ENCODE results near the gene PADI3. TPM values are rescaled to one million over a fixed set of nuclear protein-coding genes. Genes with fewer than 3 reads are reported as not detected.

The PADI3 gene
- total RNA-seq, 2 donors from 2014 or later, result not detected

DNA sequence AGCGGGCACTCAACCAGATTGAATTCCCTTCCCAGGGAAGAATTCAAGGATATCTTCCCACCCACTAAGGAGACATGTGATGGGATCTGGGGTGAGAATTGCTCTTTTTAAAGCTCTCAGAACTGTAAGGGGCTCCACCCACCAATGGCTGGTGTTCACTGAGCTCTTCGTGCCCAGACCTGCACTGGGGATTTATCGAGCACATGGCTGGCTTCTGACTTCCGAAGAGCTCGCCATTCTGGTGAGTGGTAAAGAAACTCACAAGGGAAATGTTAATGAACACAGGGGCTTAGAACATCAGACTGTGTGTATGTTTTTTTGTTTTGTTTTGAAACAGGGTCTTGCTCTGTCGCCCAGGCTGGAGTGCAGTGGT, 9.8 kb downstream of the PADI3 start:
- H3K4me1 ChIP-seq, result no peaks in the 10 kb centered on the region
- ATAC-seq (no peak), DNase-seq (no peak)
- no peaks in the 10 kb centered on the region for H3K9me3 ChIP-seq
- TF ChIP-seq, protein P1, sequence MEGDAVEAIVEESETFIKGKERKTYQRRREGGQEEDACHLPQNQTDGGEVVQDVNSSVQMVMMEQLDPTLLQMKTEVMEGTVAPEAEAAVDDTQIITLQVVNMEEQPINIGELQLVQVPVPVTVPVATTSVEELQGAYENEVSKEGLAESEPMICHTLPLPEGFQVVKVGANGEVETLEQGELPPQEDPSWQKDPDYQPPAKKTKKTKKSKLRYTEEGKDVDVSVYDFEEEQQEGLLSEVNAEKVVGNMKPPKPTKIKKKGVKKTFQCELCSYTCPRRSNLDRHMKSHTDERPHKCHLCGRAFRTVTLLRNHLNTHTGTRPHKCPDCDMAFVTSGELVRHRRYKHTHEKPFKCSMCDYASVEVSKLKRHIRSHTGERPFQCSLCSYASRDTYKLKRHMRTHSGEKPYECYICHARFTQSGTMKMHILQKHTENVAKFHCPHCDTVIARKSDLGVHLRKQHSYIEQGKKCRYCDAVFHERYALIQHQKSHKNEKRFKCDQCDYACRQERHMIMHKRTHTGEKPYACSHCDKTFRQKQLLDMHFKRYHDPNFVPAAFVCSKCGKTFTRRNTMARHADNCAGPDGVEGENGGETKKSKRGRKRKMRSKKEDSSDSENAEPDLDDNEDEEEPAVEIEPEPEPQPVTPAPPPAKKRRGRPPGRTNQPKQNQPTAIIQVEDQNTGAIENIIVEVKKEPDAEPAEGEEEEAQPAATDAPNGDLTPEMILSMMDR (IDR thresholded peaks at IDR 0.05), result no peak
- TF ChIP-seq POLR2A (IDR thresholded peaks at IDR 0.05), result no peak
- H3K36me3 ChIP-seq (replicated peaks in 1 of 2; ENCODE audit: insufficient read depth in 1 of 2, low read depth in 2 of 2), result no peaks in the 10 kb centered on the region
- intact Hi-C loops (cut with DNase I), result no loop called here
- no peak overlapping the region for H3K27ac ChIP-seq
- WGBS, 2 donors, result 90 to 91% methylated on average over 6 of the region's 6 CpGs
- no peaks in the 10 kb centered on the region for H3K27me3 ChIP-seq
- H3K4me3 ChIP-seq, result no peak overlapping the region

- intact Hi-C loops (cut with DNase I), result no loop called here
- DNase-seq (no peak), ATAC-seq (no peak)
- no peaks in the 10 kb centered on the region for H3K9me3 ChIP-seq
- TF ChIP-seq, protein P1 (IDR thresholded peaks at IDR 0.05), result no peak
- TF ChIP-seq POLR2A (IDR thresholded peaks at IDR 0.05), result no peak
- no peaks in the 10 kb centered on the region for H3K4me1 ChIP-seq
- H3K27me3 ChIP-seq, result no peaks in the 10 kb centered on the region
- H3K4me3 ChIP-seq, result no peak overlapping the region
- no peaks in the 10 kb centered on the region for H3K36me3 ChIP-seq (replicated peaks in 1 of 2; ENCODE audit: insufficient read depth in 1 of 2, low read depth in 2 of 2)
- no peak overlapping the region for H3K27ac ChIP-seq
- WGBS, 2 donors, result 79 to 83% methylated on average over 9 to 24 of the region's 24 CpGs
Measured at GRCh38 chr1:17259233-17259873, 10.5 kb downstream of the PADI3 start.

DNA sequence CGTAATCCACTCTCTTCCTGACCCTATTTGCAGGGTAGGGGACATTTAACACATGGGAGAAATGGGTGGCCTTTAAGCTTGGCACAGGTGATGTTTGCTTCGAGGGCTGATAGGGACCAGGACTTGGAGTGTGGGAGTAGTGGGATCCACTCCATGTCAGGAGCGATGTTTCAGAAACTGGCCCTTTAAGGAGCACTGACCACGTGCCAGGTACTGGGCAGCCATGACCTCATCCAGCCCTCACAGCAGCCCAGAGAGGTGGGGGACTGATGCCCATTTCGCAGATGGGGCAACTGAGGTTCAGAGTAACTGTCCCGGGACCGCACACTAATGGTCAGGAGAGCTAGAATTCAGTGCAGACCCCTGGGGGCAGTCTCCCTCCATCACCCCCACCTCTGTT, 11.4 kb downstream of the PADI3 start:
- Histone ChIP-seq H3K9me3 (no peaks in the 10 kb centered on the region), H3K27ac (no peak overlapping the region), H3K4me3 (no peak overlapping the region), H3K27me3 (no peaks in the 10 kb centered on the region), H3K4me1 (no peaks in the 10 kb centered on the region), H3K36me3 (replicated peaks in 1 of 2; ENCODE audit: insufficient read depth in 1 of 2, low read depth in 2 of 2) (no peaks in the 10 kb centered on the region)
- WGBS, 2 donors, result 40 to 70% methylated on average over 1 to 7 of the region's 7 CpGs
- ATAC-seq (no peak), DNase-seq (no peak)
- no peak for TF ChIP-seq POLR2A (IDR thresholded peaks at IDR 0.05)
- TF ChIP-seq, protein P1 (IDR thresholded peaks at IDR 0.05), result no peak
- intact Hi-C loops (cut with DNase I), result no loop called here

DNA sequence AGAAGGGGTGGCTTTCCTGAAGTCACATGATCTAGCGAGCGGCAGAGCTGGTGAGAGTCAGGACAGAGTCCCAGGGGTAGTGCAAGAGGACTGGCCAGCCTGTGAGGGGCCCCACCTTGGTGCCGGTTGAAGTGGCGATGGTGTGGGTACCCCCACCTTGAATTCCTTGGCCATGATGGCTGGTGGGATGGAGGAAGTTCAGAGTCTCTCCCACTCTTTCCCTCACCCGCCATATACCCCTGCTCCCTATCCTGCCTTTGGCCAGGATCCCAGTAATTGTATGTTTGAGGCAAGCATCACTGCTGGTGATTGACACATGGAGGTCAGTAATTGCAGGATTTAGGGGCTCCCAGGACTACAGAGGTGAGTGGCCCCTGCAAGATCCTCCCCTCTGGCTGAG, 11.8 kb downstream of the PADI3 start:
- Histone ChIP-seq H3K27ac (no peak overlapping the region), H3K9me3 (no peaks in the 10 kb centered on the region), H3K36me3 (replicated peaks in 1 of 2; ENCODE audit: insufficient read depth in 1 of 2, low read depth in 2 of 2) (no peaks in the 10 kb centered on the region), H3K27me3 (no peaks in the 10 kb centered on the region), H3K4me1 (no peaks in the 10 kb centered on the region), H3K4me3 (no peak overlapping the region)
- DNase-seq, result no peak
- TF ChIP-seq POLR2A (IDR thresholded peaks at IDR 0.05), result no peak
- TF ChIP-seq, protein P1 (IDR thresholded peaks at IDR 0.05), result no peak
- intact Hi-C loops (cut with DNase I), result no loop called here
- 87 to 96% methylated on average over 5 of the region's 5 CpGs for WGBS, 2 donors
- ATAC-seq, result no peak

GRCh38 chr1:17263936-17264335, 15.0 kb downstream of the PADI3 start:
- Histone ChIP-seq H3K36me3 (replicated peaks in 1 of 2; ENCODE audit: insufficient read depth in 1 of 2, low read depth in 2 of 2) (no peaks in the 10 kb centered on the region), H3K27me3 (no peaks in the 10 kb centered on the region), H3K9me3 (no peaks in the 10 kb centered on the region), H3K4me3 (no peak overlapping the region), H3K4me1 (no peaks in the 10 kb centered on the region), H3K27ac (no peak overlapping the region)
- no peak for TF ChIP-seq POLR2A (IDR thresholded peaks at IDR 0.05)
- TF ChIP-seq, protein P1 (IDR thresholded peaks at IDR 0.05), result no peak
- no peak for ATAC-seq
- no peak for DNase-seq
- intact Hi-C loops (cut with DNase I), result no loop called here

All from body of pancreas (tissue), 4 donors.